Ishikawa (cell line): ENCODE results near the gene CHRD.

ENCODE experiments used
- CEBPB ChIP-seq: IDR thresholded peaks from 2 replicates; pipeline ENCODE4 v1.6.1; 2012
- CREB1 ChIP-seq: IDR thresholded peaks from 2 replicates; pipeline ENCODE4 v1.6.1; 2012; ENCODE audit warnings: low read depth
- EGR1 ChIP-seq: IDR thresholded peaks from 2 replicates; pipeline ENCODE4 v1.6.1; 2012
- EP300 ChIP-seq: IDR thresholded peaks from 2 replicates; pipeline ENCODE4 v1.6.1; 2012; ENCODE audit warnings: borderline replicate concordance
- FOXM1 ChIP-seq: IDR thresholded peaks from 2 replicates; pipeline ENCODE4 v1.6.1; 2012; ENCODE audit warnings: low read depth, borderline replicate concordance
- MAX ChIP-seq: IDR thresholded peaks from 2 replicates; pipeline ENCODE4 v1.6.1; 2012
- NFIC ChIP-seq: IDR thresholded peaks from 2 replicates; pipeline ENCODE4 v1.6.1; 2012
- RAD21 ChIP-seq: IDR thresholded peaks from 2 replicates; pipeline ENCODE4 v1.6.1; 2012; ENCODE audit warnings: low read depth
- REST ChIP-seq: IDR thresholded peaks from 2 replicates; pipeline ENCODE4 v1.6.1; 2012; ENCODE audit warnings: low read depth, mild to moderate bottlenecking
- TAF1 ChIP-seq: IDR thresholded peaks from 2 replicates; pipeline ENCODE4 v1.6.1; 2012; ENCODE audit warnings: low read depth, mild to moderate bottlenecking
- TCF12 ChIP-seq: IDR thresholded peaks from 2 replicates; pipeline ENCODE4 v1.6.1; 2012; ENCODE audit warnings: low read depth
- TEAD4 ChIP-seq: IDR thresholded peaks from 2 replicates; pipeline ENCODE4 v1.6.1; 2012
- USF1 ChIP-seq: IDR thresholded peaks from 2 replicates; pipeline ENCODE4 v1.6.1; 2012
- YY1 ChIP-seq: IDR thresholded peaks from 2 replicates; pipeline ENCODE4 v1.6.1; 2012; ENCODE audit warnings: low read depth
- ZBTB7A ChIP-seq: IDR thresholded peaks from 2 replicates; pipeline ENCODE4 v1.6.1; 2012; ENCODE audit warnings: low read depth

Gene CHRD

GRCh38 chr3:184423561-184423960 is 43.7 kb downstream of the CHRD start:
- TF ChIP-seq TCF12, result no peak
- TF ChIP-seq REST, result no peak
- no peak for TF ChIP-seq ZBTB7A

- TF ChIP-seq TCF12 (no peak), NFIC (no peak), YY1 (no peak), REST (no peak), MAX (no peak), ZBTB7A (no peak), RAD21 (no peak), CREB1 (no peak), TAF1 (no peak), CEBPB (no peak), TEAD4 (no peak), FOXM1 (no peak), USF1 (no peak), EGR1 (no peak), EP300 (no peak)
Observed at GRCh38 chr3:184426691-184427141, 46.9 kb downstream of the CHRD start.

- TF ChIP-seq YY1 (no peak), NFIC (no peak), USF1 (no peak), EGR1 (no peak), CEBPB (no peak), FOXM1 (no peak), MAX (no peak), TEAD4 (no peak), CREB1 (no peak), RAD21 (no peak), TAF1 (no peak), TCF12 (no peak), REST (no peak), EP300 (no peak), ZBTB7A (no peak)
Observed at GRCh38 chr3:184428561-184429175, 48.8 kb downstream of the CHRD start.

- TF ChIP-seq TCF12 (no peak), TEAD4 (no peak)
Observed at GRCh38 chr3:184429786-184430185, 49.9 kb downstream of the CHRD start.

GRCh38 chr3:184430940-184431339 is 51.1 kb downstream of the CHRD start:
- TF ChIP-seq EGR1 (no peak), ZBTB7A (no peak), REST (no peak), TAF1 (no peak), CEBPB (no peak), FOXM1 (no peak), YY1 (no peak), TCF12 (no peak)
